ENCODE measurements around the gene EMSY.

The EMSY gene

DNA sequence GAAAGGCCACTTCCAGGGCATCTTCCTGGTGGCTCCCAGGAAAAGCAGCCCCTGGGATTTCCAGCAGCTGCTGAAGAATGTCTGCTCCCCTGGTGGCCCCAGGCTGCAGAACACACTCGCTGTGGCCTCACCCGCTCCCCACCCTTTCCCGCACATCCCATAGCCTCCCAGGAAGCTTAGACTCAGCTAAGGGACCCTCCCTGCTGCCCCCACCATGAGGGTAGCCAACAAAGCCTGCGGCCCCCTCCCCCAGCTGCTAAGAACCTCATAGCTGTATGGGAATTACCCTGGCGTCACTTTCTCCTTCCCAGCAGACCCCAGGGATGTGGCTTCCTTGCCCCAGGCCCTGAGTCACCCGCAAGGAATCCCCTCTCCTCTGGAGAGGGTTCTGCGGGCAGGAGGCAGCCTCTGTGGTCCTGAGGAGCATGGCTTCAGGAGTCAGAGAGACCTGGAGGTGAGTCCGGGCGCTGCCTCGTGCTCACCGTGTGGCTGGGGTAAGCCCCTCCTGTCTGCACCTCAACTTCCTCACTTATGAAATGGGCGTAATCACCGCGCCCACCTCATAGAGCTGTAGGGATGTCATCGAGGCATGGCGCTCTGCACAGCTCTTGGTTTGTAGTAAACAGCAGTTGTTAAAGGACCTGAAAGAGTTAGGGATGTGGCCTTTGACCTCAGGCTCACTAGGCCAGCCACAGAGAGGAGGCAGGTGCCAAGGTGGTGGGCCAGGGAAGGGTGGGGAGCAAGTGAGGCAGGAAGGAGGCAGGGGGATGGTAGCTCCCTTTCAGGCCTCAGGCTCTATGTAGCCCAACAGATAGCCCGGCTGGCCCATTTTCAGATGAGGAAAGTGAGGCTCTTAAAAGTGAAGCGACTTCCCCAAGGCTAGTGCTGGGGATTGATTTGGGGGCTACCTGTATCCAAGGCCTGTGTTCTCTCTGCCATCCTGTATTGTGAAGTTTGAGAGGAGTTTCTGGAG is 154.5 kb downstream of the EMSY start:
- DNase-seq, result no peak

DNA sequence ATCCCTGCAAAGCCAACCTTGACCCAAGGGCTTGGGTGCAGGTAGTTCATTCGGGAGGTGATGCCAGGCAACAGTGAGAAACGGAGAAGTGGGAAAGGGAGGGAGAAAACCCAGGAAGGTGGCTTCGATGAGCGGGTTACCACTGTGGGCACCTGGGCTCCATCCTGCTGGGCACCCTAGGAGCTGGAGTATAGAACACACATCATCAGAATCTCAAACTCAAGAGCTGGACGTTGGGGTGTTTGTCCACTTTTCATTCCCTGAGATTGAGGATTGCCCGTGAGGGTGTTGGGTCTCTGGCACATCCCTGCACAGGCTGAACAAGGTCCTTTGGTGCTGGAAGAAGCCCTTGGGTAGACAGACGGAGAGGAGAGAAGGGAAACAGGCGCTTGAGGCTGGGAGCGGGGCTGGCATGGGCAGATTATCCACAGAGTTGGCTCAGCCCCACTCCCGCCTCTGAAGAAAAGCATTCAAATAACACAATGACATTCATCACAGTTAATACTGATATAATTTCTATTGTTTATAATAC is 155.4 kb downstream of the EMSY start:
- DNase-seq, result no peak

DNA sequence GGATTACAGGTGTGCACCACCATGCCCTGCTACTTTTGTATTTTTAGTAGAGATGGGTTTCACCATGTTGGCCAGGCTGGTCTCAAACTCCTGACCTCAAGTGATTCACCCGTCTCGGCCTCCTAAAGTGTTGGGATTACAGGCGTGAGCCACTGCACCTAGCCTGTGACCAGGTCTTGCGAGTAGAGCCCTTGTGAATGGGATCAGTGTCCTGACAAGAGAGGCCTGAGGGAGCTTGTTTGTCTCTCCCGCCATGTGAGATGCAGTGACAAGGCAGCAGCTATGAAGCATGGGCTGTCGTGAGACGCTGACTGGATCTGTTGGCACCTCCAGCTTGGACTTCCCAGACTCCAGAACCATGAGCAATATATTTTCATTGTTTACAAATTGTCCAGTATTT is 156.5 kb downstream of the EMSY start:
- DNase-seq, result no peak

DNA sequence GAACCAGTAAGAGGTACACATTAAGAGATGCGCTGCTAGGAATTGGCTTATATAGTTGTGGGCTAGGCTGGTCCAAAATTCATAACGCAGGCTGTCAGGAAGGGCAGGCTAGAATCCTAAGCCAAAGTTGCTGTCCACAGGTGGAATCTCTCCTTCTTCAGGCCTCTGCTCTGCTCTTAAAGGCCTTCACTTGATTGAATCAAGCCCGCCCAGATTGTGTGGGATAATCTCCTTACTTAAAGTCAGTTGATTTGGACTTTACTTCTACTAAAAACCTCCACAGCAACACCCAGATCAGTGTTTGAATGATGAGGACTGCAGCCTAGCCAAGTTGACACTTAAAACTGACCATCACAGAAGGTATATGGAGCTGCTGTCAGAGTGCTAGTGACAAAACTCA is 156.9 kb downstream of the EMSY start:
- DNase-seq, result no peak

DNA sequence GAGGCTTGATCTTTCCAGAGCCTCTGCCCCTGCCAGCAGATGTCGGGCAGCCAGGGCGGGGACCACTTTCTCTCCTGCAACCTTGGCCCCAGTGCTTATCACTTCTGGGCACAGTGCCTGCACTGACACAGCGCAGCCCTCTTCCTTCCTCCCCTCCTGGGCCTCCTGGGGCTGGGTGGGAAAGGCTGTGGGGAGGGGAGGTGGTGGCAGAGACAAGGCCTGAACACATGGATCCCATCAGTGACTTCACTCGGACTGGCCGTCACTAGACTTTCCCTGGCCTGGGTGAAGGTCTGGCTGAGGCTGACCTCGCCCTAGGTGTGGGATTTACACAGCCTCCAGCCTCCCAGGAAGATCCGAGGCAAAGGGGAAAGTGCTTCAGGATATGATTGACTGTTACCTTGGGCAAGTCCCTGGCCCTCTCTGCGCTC is 157.6 kb downstream of the EMSY start:
- no peak for DNase-seq

Data from suppressor macrophage treated with lipopolysaccharide for 4 hours (primary cell).